GM23338 (cell line): ENCODE results near the gene PLEKHG2.

Experiments used
- CREB1 ChIP-seq: fragments of 250-450 bp; sonication (Bioruptor Pico); IDR thresholded peaks from 2 replicates; pipeline ENCODE4 v1.5.0; 2020; ENCODE audit warnings: low read depth, mild to moderate bottlenecking, moderate library complexity
- EZH2 ChIP-seq: fragments of 200-600 bp; sonication (generic); IDR thresholded peaks from one replicate; pipeline ENCODE4 v1.8.0; 2017; ENCODE audit warnings: antibody characterized with exemption, mild to moderate bottlenecking, low read depth; ENCODE audit not compliant: unreplicated experiment
- TF ChIP-seq, protein P1 (sequence below): IDR thresholded peaks from one replicate; pipeline ENCODE4 v1.6.1; 2018; ENCODE audit warnings: antibody characterized with exemption; ENCODE audit not compliant: unreplicated experiment
- TF ChIP-seq, protein P2 (sequence below), 2 experiments: fragments of 200-600 bp in 1 of 2; sonication (generic) in 1 of 2; conservative IDR thresholded peaks; 2 replicates each; pipeline versions ENCODE4 v1.5.1 to v1.6.1; 2016 to 2017; ENCODE audit warnings: antibody characterized with exemption in 2 of 2, low read depth in 2 of 2, mild to moderate bottlenecking in 2 of 2, moderate library complexity in 1 of 2

DNA sequence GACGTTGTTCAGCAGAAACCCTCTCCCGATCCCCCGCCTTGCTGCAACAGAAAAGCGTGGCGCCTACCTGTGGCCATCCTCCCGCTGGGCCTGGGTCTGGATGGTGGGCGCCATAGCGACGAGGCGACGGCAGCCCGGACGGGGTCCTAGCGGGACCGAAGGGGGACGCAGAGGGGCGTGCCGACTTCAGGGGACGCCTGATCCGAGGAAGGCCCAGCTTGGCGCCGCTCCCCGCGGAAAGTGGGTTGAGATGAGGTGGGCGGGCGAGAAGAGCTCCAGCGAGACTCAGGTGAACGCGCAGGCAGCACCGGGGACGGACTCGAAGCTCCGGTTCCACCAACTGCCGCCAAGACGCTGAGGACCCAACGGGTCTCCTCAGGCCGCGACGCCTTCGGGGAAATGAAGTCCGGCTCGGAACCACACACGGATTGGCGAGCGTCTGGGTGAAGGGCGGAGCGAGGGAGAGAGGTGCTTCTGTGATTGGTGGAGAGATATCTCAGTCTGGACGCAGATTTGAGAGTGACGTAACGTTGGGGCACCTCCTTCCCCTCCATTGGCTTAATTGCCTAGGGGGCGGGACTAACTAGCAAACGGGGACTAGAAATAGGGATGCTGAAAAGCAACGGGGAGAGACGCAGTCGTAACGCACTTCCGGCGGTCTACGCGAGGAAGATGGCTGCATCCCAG, 21.6 kb upstream of the PLEKHG2 start, which contains the start of the genes MED29 and PAF1:
- TF ChIP-seq, protein P1, sequence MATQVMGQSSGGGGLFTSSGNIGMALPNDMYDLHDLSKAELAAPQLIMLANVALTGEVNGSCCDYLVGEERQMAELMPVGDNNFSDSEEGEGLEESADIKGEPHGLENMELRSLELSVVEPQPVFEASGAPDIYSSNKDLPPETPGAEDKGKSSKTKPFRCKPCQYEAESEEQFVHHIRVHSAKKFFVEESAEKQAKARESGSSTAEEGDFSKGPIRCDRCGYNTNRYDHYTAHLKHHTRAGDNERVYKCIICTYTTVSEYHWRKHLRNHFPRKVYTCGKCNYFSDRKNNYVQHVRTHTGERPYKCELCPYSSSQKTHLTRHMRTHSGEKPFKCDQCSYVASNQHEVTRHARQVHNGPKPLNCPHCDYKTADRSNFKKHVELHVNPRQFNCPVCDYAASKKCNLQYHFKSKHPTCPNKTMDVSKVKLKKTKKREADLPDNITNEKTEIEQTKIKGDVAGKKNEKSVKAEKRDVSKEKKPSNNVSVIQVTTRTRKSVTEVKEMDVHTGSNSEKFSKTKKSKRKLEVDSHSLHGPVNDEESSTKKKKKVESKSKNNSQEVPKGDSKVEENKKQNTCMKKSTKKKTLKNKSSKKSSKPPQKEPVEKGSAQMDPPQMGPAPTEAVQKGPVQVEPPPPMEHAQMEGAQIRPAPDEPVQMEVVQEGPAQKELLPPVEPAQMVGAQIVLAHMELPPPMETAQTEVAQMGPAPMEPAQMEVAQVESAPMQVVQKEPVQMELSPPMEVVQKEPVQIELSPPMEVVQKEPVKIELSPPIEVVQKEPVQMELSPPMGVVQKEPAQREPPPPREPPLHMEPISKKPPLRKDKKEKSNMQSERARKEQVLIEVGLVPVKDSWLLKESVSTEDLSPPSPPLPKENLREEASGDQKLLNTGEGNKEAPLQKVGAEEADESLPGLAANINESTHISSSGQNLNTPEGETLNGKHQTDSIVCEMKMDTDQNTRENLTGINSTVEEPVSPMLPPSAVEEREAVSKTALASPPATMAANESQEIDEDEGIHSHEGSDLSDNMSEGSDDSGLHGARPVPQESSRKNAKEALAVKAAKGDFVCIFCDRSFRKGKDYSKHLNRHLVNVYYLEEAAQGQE, result no peak
- TF ChIP-seq, protein P2, sequence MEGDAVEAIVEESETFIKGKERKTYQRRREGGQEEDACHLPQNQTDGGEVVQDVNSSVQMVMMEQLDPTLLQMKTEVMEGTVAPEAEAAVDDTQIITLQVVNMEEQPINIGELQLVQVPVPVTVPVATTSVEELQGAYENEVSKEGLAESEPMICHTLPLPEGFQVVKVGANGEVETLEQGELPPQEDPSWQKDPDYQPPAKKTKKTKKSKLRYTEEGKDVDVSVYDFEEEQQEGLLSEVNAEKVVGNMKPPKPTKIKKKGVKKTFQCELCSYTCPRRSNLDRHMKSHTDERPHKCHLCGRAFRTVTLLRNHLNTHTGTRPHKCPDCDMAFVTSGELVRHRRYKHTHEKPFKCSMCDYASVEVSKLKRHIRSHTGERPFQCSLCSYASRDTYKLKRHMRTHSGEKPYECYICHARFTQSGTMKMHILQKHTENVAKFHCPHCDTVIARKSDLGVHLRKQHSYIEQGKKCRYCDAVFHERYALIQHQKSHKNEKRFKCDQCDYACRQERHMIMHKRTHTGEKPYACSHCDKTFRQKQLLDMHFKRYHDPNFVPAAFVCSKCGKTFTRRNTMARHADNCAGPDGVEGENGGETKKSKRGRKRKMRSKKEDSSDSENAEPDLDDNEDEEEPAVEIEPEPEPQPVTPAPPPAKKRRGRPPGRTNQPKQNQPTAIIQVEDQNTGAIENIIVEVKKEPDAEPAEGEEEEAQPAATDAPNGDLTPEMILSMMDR (conservative IDR thresholded peaks at IDR 0.05; ENCODE audit: low read depth in 2 of 2), result peak; percentile 12 to 41; a peak in 1 of 4 replicates
- TF ChIP-seq EZH2 (no peak), CREB1 (CRISPR knock-in tag) (peak; percentile 89)
